H1 (cell line): ENCODE measurements around the gene MBOAT2. TPM values are rescaled to one million over a fixed set of nuclear protein-coding genes. Genes with fewer than 3 reads are reported as not detected.
A peak's percentile ranks its signal among the peaks of the same experiment; 100 is the strongest.

Experiments
- CTCF ChIA-PET: fragments of 300-600 bp; sonication (Branson Sonifier 250); formaldehyde crosslinking; loops from one replicate; lab custom pipeline; 2021; ENCODE audit not compliant: partially characterized antibody; lab: Charles Lee
- POLR2A ChIA-PET: fragments of 300-600 bp; sonication (Branson Sonifier 250); formaldehyde crosslinking; loops from one replicate; lab custom pipeline; 2021; ENCODE audit warnings: inconsistent platforms; ENCODE audit not compliant: partially characterized antibody; lab: Charles Lee
- DNase-seq, 2 experiments: peaks; one replicate each; pipeline versions ENCODE4 v3.0.0 to v3.0.0-alpha.2; 2010 to 2022; ENCODE audit warnings: low spot score in 2 of 2, low read depth in 1 of 2, mixed read lengths in 1 of 2
- FAIRE-seq: peaks from 2 replicates; lab custom pipeline; 2011; peaks lifted over from hg19 to GRCh38; lab: Jason Lieb, UNC
- H2AFZ ChIP-seq: 2 replicates; pipeline ENCODE4 v1.8.1; 2012; ENCODE audit warnings: low read length, inconsistent platforms
- H2AK5ac ChIP-seq: 2 replicates; pipeline ENCODE4 v1.6.1; 2013; ENCODE audit warnings: low read depth, low read length
- H2BK120ac ChIP-seq: replicated peaks from 2 replicates; pipeline ENCODE3; 2013; ENCODE audit warnings: low read depth, low read length, inconsistent platforms
- H2BK12ac ChIP-seq: 2 replicates; pipeline ENCODE4 v1.6.1; 2013; ENCODE audit warnings: low read depth, low read length
- H2BK15ac ChIP-seq: 2 replicates; pipeline ENCODE4 v1.6.1; 2013; ENCODE audit warnings: low read length
- H2BK20ac ChIP-seq: 2 replicates; pipeline ENCODE4 v1.6.1; 2013; ENCODE audit warnings: low read length
- H2BK5ac ChIP-seq: 2 replicates; pipeline ENCODE4 v1.6.1; 2013; ENCODE audit warnings: low read depth, low read length
- H3K14ac ChIP-seq: 2 replicates; pipeline ENCODE4 v1.6.1; 2013; ENCODE audit warnings: inconsistent platforms; ENCODE audit not compliant: insufficient read length
- H3K18ac ChIP-seq: 2 replicates; pipeline ENCODE4 v1.6.1; 2013; ENCODE audit warnings: low read length; ENCODE audit errors: extremely low read depth
- H3K23ac ChIP-seq: 2 replicates; pipeline ENCODE4 v1.6.1; 2013; ENCODE audit warnings: inconsistent platforms; ENCODE audit not compliant: insufficient read length
- H3K23me2 ChIP-seq: 2 replicates; pipeline ENCODE4 v1.6.1; 2013; ENCODE audit warnings: low read depth, low read length
- H3K27ac ChIP-seq: 2 replicates; pipeline ENCODE4 v1.6.1; 2011; ENCODE audit warnings: low read depth, low read length, inconsistent platforms
- H3K27me3 ChIP-seq, 4 experiments: replicated peaks in 1 of 4; 1 replicate in 1 of 4; 2 replicates in 3 of 4; pipeline versions ENCODE4 v1.6.1 to v1.8.1; 2011 to 2013; ENCODE audit warnings: low read length in 3 of 4, mild to moderate bottlenecking in 3 of 4, inconsistent platforms in 2 of 4, mixed read lengths in 2 of 4, moderate library complexity in 1 of 4; ENCODE audit not compliant: control insufficient read depth in 3 of 4, insufficient read depth in 3 of 4; ENCODE audit errors: extremely low read depth in 1 of 4
- H3K36me3 ChIP-seq, 4 experiments: 2 replicates each; pipeline versions ENCODE4 v1.6.1 to v1.8.1; 2011 to 2013; ENCODE audit warnings: mild to moderate bottlenecking in 4 of 4, low read length in 3 of 4, moderate library complexity in 2 of 4, control low read depth in 1 of 4, inconsistent platforms in 1 of 4; ENCODE audit not compliant: insufficient read depth in 4 of 4, control insufficient read depth in 2 of 4
- H3K4ac ChIP-seq: replicated peaks from 2 replicates; pipeline ENCODE3; 2013; ENCODE audit warnings: low read length, low read depth, mixed read lengths, inconsistent platforms; ENCODE audit not compliant: insufficient read length
- H3K4me1 ChIP-seq, 4 experiments: replicated peaks in 1 of 4; 1 replicate in 1 of 4; 2 replicates in 3 of 4; pipeline versions ENCODE4 v1.6.1 to v1.8.1; 2011 to 2013; ENCODE audit warnings: low read length in 3 of 4, inconsistent platforms in 2 of 4, mixed read lengths in 1 of 4; ENCODE audit not compliant: insufficient read depth in 4 of 4, control insufficient read depth in 3 of 4
- H3K4me2 ChIP-seq, 2 experiments: 2 replicates each; pipeline versions ENCODE4 v1.6.1 to v1.8.1; 2011 to 2013; ENCODE audit warnings: low read depth in 2 of 2, low read length in 2 of 2, control low read depth in 1 of 2, inconsistent platforms in 1 of 2, mild to moderate bottlenecking in 1 of 2; ENCODE audit not compliant: insufficient read depth in 1 of 2
- H3K4me3 ChIP-seq, 4 experiments: fragments of 200-600, 300-600 bp in 1 of 4; sonication (generic), shearing (Covaris generic), sonication (Bioruptor Twin) in 1 of 4; 2 replicates each; pipeline versions ENCODE4 v1.5.1 to v1.8.1; 2011 to 2016; ENCODE audit warnings: low read length in 4 of 4, low read depth in 3 of 4, control low read depth in 2 of 4, inconsistent platforms in 2 of 4, mild to moderate bottlenecking in 2 of 4, mixed read lengths in 1 of 4, moderate library complexity in 1 of 4; ENCODE audit not compliant: insufficient read depth in 2 of 4; ENCODE audit errors: extremely low read depth in 1 of 4
- H3K56ac ChIP-seq: replicated peaks from 2 replicates; pipeline ENCODE3; 2013; ENCODE audit warnings: low read depth, mild to moderate bottlenecking, mixed read lengths, low read length, inconsistent platforms; ENCODE audit not compliant: insufficient read length
- H3K79me1 ChIP-seq: 2 replicates; pipeline ENCODE4 v1.6.1; 2013; ENCODE audit warnings: low read depth, low read length, control low read depth
- H3K79me2 ChIP-seq, 2 experiments: 2 replicates each; pipeline versions ENCODE4 v1.6.1 to v1.8.1; 2012 to 2013; ENCODE audit warnings: low read length in 2 of 2, mild to moderate bottlenecking in 2 of 2, inconsistent platforms in 1 of 2; ENCODE audit not compliant: insufficient read depth in 2 of 2, control insufficient read depth in 1 of 2
- H3K9ac ChIP-seq, 4 experiments: replicated peaks in 1 of 4; 1 replicate in 1 of 4; 2 replicates in 3 of 4; pipeline versions ENCODE4 v1.6.1 to v1.8.1; 2011 to 2013; ENCODE audit warnings: low read depth in 3 of 4, low read length in 3 of 4, control low read depth in 2 of 4, mild to moderate bottlenecking in 2 of 4, moderate library complexity in 2 of 4, inconsistent platforms in 1 of 4; ENCODE audit errors: extremely low read depth in 1 of 4
- H3K9me3 ChIP-seq, 2 experiments: 2 replicates each; pipeline versions ENCODE4 v1.6.1 to v1.8.1; 2012 to 2013; ENCODE audit warnings: mild to moderate bottlenecking in 2 of 2, moderate library complexity in 2 of 2, control low read depth in 1 of 2, inconsistent platforms in 1 of 2, low read depth in 1 of 2, low read length in 1 of 2, mixed read lengths in 1 of 2; ENCODE audit not compliant: insufficient read depth in 2 of 2
- H4K20me1 ChIP-seq, 2 experiments: replicated peaks in 1 of 2; 2 replicates each; pipeline versions ENCODE3 to v1.8.1; 2011 to 2013; ENCODE audit warnings: inconsistent platforms in 2 of 2, low read length in 2 of 2, mild to moderate bottlenecking in 1 of 2; ENCODE audit not compliant: insufficient read depth in 2 of 2, control insufficient read depth in 1 of 2
- H4K5ac ChIP-seq: 2 replicates; pipeline ENCODE4 v1.6.1; 2013; ENCODE audit warnings: low read length, low read depth, mixed read lengths, inconsistent platforms; ENCODE audit not compliant: insufficient read length
- H4K8ac ChIP-seq: 2 replicates; pipeline ENCODE4 v1.8.0; 2013; ENCODE audit warnings: mild to moderate bottlenecking, moderate library complexity, low read length, inconsistent platforms; ENCODE audit not compliant: insufficient read depth; ENCODE audit errors: extremely low read depth
- H4K91ac ChIP-seq: replicated peaks from 2 replicates; pipeline ENCODE3; 2013; ENCODE audit warnings: low read length, mixed read lengths, inconsistent platforms; ENCODE audit not compliant: insufficient read length
- BRCA1 ChIP-seq: IDR thresholded peaks from 2 replicates; pipeline ENCODE4 v1.6.1; 2012; ENCODE audit warnings: low read depth, low read length, improper control_type of control experiment
- EP300 ChIP-seq, 2 experiments: IDR thresholded peaks; 1 replicate in 1 of 2; 2 replicates in 1 of 2; pipeline ENCODE4 v1.6.1; 2011 to 2012; ENCODE audit warnings: low read depth in 2 of 2, low read length in 2 of 2, mild to moderate bottlenecking in 2 of 2, borderline replicate concordance in 1 of 2, inconsistent platforms in 1 of 2, moderate library complexity in 1 of 2
- GTF2F1 ChIP-seq: IDR thresholded peaks from 2 replicates; pipeline ENCODE4 v1.6.1; 2012; ENCODE audit warnings: low read depth, low read length, improper control_type of control experiment, borderline replicate concordance
- JUN ChIP-seq: IDR thresholded peaks from 2 replicates; pipeline ENCODE4 v1.6.1; 2011; ENCODE audit warnings: low read depth, mild to moderate bottlenecking, improper control_type of control experiment, low read length
- PHF8 ChIP-seq: fragments of 200-600 bp; sonication (generic); conservative IDR thresholded peaks from 2 replicates; pipeline ENCODE4 v1.7.1; 2012; ENCODE audit warnings: low read depth, mild to moderate bottlenecking, inconsistent platforms, low read length, moderate library complexity
- RAD21 ChIP-seq, 2 experiments: IDR thresholded peaks in 1 of 2; conservative IDR thresholded peaks in 1 of 2; 2 replicates each; pipeline ENCODE4 v1.6.1; 2011; ENCODE audit warnings: low read depth in 2 of 2, low read length in 2 of 2, improper control_type of control experiment in 1 of 2, inconsistent platforms in 1 of 2, mild to moderate bottlenecking in 1 of 2, moderate library complexity in 1 of 2
- RXRA ChIP-seq: IDR thresholded peaks from 2 replicates; pipeline ENCODE4 v1.6.1; 2011; ENCODE audit warnings: low read depth, mild to moderate bottlenecking, low read length, moderate library complexity; ENCODE audit not compliant: insufficient read depth
- SIX5 ChIP-seq: IDR thresholded peaks from 2 replicates; pipeline ENCODE4 v1.6.1; 2011; ENCODE audit warnings: mild to moderate bottlenecking, low read depth, low read length
- SP4 ChIP-seq: IDR thresholded peaks from 2 replicates; pipeline ENCODE4 v1.6.1; 2012; ENCODE audit warnings: low read length, inconsistent platforms
- TAF1 ChIP-seq: IDR thresholded peaks from 2 replicates; pipeline ENCODE4 v1.6.1; 2011; ENCODE audit warnings: mild to moderate bottlenecking, low read depth, low read length
- USF2 ChIP-seq: IDR thresholded peaks from 2 replicates; pipeline ENCODE4 v1.6.1; 2011; ENCODE audit warnings: low read length, improper control_type of control experiment
- WGBS, 2 experiments: shearing (Covaris generic) in 1 of 2; methylation state at CpG; one replicate each; pipeline versions ENCODE4 v1.1.6 to v1.1.7; 2013 to 2015; ENCODE audit warnings: low lambda C conversion rate in 2 of 2, mixed read lengths in 2 of 2, inconsistent platforms in 1 of 2, low coverage in 1 of 2, missing lambda C conversion rate in 1 of 2; ENCODE audit not compliant: insufficient replicate concordance in 2 of 2, insufficient coverage in 1 of 2, insufficient read length in 1 of 2; ENCODE audit errors: extremely low coverage in 1 of 2, missing lambda C conversion rate in 1 of 2; 5-methylcytosine and 5-hydroxymethylcytosine counted together
- polyA plus RNA-seq, 7 experiments: library from polyadenylated mRNA; depleted of rRNA in 3 of 7; stranded (reverse) in 5 of 7; unstranded in 2 of 7; fragments of >200 nt in 5 of 7; fragments of 200-250 nt in 2 of 7; gene quantifications; 1 replicate in 5 of 7; 2 replicates in 1 of 7; 4 replicates in 1 of 7; pipeline versions ENCODE4 v1.2.1 to v1.2.3, GENCODE V29; 2011 to 2013; ENCODE audit warnings: missing spikeins in 2 of 7, mixed read lengths in 2 of 7
- total RNA-seq: library from RNA; stranded (reverse); fragmentation: NEBNext Ultra II Directional; extraction: Animal tissue kit (Norgen Biotek cat#: 25700); gene quantifications from 2 replicates; pipeline ENCODE4 v1.2.1, GENCODE V29; 2021

MBOAT2 gene
- total and polyA plus RNA-seq, 2 of the 8 experiments (the other 6 are each of a cell fraction or from before 2014, with no cell fraction given): 11.2 to 23.4 TPM

- H3K79me1 ChIP-seq: peaks cover 3% of the 10 kb centered on the region; the same call in 1 of the 2 replicates
- peak overlapping the region; percentile 78; the same call in 1 of the 2 replicates for H4K8ac ChIP-seq
- H2BK12ac ChIP-seq: no peak overlapping the region
- no peak overlapping the region for H3K9ac ChIP-seq
- no peak overlapping the region for H3K4me3 ChIP-seq
- no peak overlapping the region for H4K91ac ChIP-seq
- DNase-seq: no peak
- 97% methylated on average over 7 of the region's 7 CpGs; no CpG with 5 or more reads in 1 of the 2 experiments for WGBS, 2 experiments
- H2BK120ac ChIP-seq: no peak overlapping the region
- no peak overlapping the region for H2BK20ac ChIP-seq
- no peaks in the 10 kb centered on the region for H3K23me2 ChIP-seq
- no peak for TF ChIP-seq USF2
- TF ChIP-seq RXRA: no peak
- TF ChIP-seq JUN: no peak
- no peak for TF ChIP-seq RAD21 (IDR thresholded peaks at IDR 0.05 in 1 of 2, conservative IDR thresholded peaks at IDR 0.05 in 1 of 2; ENCODE audit: low read depth in 2 of 2, low read length in 2 of 2)
- TF ChIP-seq GTF2F1: no peak
- TF ChIP-seq TAF1: no peak
- TF ChIP-seq SIX5: no peak
- TF ChIP-seq BRCA1: no peak
- no peak for TF ChIP-seq EP300 (IDR thresholded peaks at IDR 0.05; ENCODE audit: borderline replicate concordance in 1 of 2, low read depth in 2 of 2, low read length in 2 of 2)
- no peak for TF ChIP-seq SP4
- no peak for TF ChIP-seq PHF8
- no peak overlapping the region for H2AFZ ChIP-seq
- POLR2A ChIA-PET: interaction anchor here (0.7 to 2.6 kb wide), 2 partner anchors 8 to 11 kb away, joined by 4 to 8 read pairs; partner anchors contain the start of gene MBOAT2
- no peak overlapping the region for H2BK15ac ChIP-seq
- H3K27me3 ChIP-seq: no peaks in the 10 kb centered on the region
- H3K4me2 ChIP-seq: no peak overlapping the region
- no peak overlapping the region for H3K18ac ChIP-seq
- no peaks in the 10 kb centered on the region for H3K36me3 ChIP-seq
- no peak overlapping the region for H2BK5ac ChIP-seq
- FAIRE-seq: no peak
- no peak overlapping the region for H4K5ac ChIP-seq
- no peak overlapping the region for H3K56ac ChIP-seq
- H3K27ac ChIP-seq: no peak overlapping the region
- no peak overlapping the region for H3K4ac ChIP-seq
- H3K9me3 ChIP-seq: no peaks in the 10 kb centered on the region
- H3K4me1 ChIP-seq: peaks cover 3 to 7% (median 3%) of the 10 kb centered on the region in 4 experiments; a peak in 6 of 7 replicates
- no peak overlapping the region for H3K14ac ChIP-seq
- no peak overlapping the region for H3K23ac ChIP-seq
- H2AK5ac ChIP-seq: no peak overlapping the region
- H3K79me2 ChIP-seq: peaks cover 0 to 67% of the 10 kb centered on the region in 2 experiments; a peak in 2 of 4 replicates
- H4K20me1 ChIP-seq: peaks cover 0 to 4% of the 10 kb centered on the region in 2 experiments
- CTCF ChIA-PET: interaction anchor here (0.7 to 2.1 kb wide), 6 partner anchors 9 to 146 kb away, joined by 3 to 9 read pairs (median 6); no protein-coding TSS in a partner anchor
These were observed 10.1 kb downstream of the MBOAT2 start for GRCh38 chr2:8993196-8993901.
